Raji (cell line): ENCODE results near the gene PIGC.
A peak's percentile ranks its signal among the peaks of the same experiment; 100 is the strongest.

ENCODE experiments used
- POLR2A ChIP-seq: IDR thresholded peaks from 2 replicates; pipeline ENCODE4 v1.6.1; 2011; ENCODE audit warnings: low read depth, low read length, control low read depth; ENCODE audit not compliant: insufficient read depth

PIGC gene

DNA sequence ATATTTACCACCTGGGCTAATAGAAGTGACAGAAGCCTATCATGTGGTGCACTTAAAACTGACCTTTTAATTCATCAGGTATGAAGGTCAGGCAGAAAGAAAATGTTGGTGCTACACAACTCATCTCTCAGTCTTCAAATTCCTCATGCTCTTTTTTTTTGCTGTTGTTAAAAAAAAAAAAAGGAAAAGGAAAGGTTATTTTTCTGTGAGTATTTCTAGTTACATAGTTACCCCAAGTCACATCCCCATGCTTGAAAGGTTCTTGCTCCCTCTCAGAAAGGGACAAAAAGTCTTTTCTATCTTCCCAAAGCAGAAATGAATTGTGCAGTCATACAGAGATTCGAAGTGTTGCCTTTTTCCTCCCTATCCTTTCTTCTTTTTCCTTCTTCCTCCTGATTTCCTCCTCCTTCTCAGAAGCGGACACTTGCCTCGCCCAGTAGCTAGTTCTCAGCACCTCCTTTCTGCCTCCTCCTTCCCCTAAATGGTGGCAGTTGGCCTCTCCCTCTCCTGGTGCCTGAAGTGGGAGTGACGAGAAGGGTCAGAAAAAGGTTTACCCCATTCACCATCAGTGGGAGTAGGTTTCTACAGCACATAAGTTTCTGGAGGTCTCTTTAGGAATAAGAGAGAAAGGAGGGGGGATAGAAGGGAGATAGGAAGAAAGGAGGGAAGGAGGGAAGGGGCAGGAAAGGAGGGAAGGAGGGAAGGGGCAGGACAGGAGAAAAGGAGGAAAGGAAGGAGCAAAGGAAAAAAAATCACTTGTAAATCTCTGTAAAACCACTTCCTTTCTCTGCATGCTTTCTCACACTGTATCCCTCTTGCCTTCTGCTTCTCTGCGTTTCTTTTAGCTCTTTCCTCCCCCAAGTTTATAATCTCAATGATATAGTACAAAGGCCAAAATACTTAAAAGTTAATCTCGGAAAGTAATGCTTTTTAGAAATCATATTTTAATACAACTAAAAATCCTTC lies 43.8 kb downstream of the PIGC start:
- TF ChIP-seq POLR2A, result no peak

DNA sequence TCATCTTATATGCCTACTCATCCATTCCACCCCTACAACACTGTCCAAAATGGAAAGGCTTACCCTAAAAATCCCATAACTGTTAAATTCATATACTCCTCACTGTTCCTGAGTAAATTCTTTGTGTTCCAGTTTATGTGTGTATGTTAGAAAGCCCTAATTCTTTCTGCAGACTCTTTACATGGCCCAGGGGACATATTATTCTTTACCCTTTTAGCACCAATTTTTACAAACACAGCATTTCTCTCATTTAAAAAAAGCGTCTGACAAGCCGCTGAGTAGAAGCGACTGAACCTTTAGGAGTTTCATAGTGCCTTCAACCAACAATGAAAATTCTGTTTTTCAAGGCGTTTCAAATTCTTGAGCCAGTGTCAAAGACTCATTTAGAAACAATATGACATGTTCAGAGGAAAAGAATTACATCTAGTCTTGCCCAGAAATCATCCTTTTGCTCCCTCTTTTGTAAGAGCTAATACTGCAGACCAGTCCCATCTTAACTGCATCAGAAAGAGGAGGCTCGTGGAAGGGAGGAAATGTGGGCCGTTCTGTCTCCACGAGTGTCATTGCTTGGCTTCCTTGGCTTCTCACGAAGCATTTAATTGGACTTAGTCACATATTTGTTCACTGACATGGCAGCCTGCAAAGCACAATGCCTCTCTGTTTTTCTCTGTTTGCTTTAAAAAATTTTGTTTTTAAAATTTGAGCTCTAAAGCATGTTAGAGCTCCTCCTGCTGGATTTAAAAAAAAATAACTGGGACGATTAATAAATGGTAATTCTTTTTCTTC lies 44.7 kb downstream of the PIGC start:
- no peak for TF ChIP-seq POLR2A

GRCh38 chr1:172398193-172398592 lies 45.7 kb downstream of the PIGC start:
- TF ChIP-seq POLR2A, result no peak

DNA sequence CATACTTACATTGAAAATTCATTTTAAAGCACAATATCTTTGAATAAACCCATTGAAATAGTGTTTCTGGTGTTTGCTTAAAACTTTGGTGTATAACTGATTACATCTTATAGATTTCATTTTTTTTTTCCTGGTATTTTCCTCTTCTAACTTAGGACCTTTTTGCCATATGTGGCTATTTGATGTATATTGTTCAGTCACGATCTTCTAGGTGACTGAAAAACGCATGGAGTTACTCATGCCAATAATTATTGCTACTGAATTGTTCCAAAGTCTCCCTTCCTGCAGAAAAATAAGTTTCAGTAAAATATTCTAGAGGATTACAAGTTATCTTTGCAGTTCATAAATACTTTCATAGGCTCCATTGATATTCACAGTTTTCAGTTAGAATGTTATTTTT lies 46.2 kb downstream of the PIGC start:
- TF ChIP-seq POLR2A, result no peak

DNA sequence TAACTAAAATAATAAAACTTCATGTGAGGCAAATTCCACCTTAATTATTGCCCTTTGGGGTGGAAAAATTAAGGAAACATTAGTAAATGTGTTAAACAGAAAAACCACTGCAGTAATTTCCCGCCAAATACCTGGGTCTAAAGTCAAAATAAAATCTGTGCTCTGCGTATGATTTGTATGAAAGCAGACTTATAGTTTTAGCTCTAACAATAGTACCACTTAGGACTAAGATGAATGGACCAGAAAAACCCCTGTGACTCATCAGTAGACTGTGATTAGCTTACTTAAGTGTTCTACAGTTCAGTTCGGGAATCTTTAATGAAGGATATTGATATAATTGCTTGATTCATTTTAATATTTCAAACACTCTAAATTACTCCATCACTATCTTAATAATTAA lies 46.6 kb downstream of the PIGC start:
- no peak for TF ChIP-seq POLR2A

DNA sequence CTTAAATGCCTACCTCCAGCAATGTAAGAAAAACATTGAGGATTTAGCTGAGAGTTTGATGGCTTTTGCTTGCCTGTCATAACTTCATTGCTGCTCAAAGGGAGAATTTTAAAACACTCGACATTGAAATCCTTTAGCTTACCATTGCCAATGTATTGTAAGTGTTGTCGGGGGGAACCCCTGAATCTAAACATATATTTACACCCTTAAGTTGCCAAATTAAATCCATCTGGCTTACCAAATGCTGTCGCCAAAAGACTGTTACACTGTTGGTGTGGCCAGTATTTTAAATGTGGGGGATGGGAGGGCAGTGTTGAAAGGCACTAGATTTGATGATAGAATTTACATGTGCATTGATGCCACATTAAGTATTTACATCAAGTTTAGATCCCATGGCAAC lies 48.3 kb downstream of the PIGC start:
- TF ChIP-seq POLR2A, result no peak

DNA sequence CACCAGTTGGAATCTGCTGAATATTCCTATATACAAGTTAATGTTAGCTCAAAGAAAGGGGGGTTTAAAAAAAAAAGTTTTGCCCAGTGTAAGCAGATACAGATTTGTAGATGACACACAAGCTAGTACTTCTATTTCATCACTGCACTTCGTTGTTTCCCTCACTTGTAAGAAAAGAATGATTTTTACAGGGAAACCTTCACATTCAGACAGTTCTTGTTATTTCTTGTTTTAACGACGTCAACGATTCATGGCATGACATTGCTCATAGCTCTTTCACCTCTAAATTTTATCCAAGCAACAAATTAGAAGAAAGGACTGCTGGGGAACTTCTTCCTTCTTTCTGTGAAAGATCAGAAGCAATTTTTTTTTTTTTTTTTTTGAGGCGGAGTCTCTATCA lies 49.1 kb downstream of the PIGC start:
- TF ChIP-seq POLR2A, result no peak

- no peak for TF ChIP-seq POLR2A
These were observed 49.6 kb downstream of the PIGC start for GRCh38 chr1:172394141-172394751.

DNA sequence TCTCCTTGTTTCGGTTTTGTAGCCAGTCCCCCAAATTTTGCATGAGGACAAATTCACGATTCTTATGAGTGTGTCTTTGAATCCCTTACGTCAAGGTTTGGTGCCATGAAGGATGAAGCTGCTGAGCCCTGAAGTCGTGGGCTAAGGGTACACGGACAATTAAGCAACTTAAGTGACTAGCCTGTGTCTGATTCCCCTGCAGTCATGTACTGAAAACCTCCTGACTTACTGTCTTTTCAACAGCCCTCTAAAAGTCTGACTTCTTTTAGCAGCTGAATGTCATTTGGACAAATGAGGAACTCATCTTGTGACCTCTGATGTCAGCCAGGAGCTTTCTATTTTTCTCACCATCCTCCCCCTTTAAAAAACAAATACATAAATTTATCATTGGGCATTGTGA lies 50.5 kb downstream of the PIGC start:
- TF ChIP-seq POLR2A, result 0 out of 2 replicates have a peak, but pooled peaks have one; percentile 15

- TF ChIP-seq POLR2A, result no peak
These were observed 51.9 kb downstream of the PIGC start for GRCh38 chr1:172391976-172392375.
